HuH-7.5 (cell line): ENCODE results near the gene PSME2.
"Not testable (repeated sequence)": the region's sequence is repeated elsewhere in the genome, so short reads cannot be mapped to it uniquely, and the experiment has no call there.

Source experiments
- DNase-seq: peaks from one replicate; pipeline ENCODE4 v3.0.0; 2011; ENCODE audit warnings: low spot score

PSME2 gene

DNA sequence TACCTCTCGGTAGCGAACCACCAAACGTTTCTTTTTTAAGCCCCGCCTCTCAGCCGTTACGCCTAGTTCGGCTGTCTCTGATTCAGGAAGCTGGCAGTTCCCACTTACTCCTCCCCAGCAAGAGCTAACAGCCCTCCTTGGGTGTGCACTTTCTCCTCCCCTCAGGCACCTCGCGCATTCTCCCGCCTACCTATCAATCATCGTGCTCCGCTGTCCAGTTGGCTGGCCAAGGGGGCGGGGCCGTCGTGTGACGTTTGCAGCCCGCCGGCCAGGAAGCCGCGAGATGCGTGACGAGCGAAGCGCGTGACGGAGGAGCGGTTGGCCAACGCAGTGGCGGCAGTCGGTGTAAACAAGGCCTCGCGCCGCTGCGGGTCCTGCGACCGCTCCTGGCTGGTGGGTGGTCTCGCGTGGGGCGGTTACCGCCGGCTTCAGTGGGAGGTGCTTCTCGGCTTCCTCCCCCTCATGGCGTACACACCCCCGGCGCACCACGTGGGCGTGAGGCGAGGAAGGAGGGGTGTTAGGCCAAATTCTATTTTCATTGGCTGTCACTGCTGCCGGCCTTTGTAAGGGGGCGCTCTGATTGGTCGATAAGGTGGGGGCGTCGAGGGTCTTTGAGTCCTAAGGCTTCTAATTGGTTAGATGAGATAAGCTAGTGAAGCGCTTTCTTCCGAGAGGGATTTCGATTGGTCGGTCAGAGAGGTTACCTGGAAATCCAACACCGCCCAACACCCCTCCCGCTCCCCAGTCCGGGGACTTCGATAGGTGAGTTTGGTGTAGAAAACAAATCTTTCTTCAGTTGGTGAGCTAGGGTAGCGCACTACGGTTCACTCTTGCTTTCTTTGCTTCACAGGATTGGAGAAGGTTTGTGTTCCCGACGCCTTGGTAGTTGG lies 31.6 kb downstream of the PSME2 start, which contains the start of the genes DCAF11 and NRL:
Gene DCAF11 (plus strand): TSS at position 246 of the 890 bp plus-strand sequence. CDS start 818 bp downstream, outside the sequence.
Gene NRL (minus strand): TSS at position 418 of the 890 bp plus-strand sequence. CDS start 32,101 bp downstream, outside the sequence.
- DNase-seq = peak; percentile 96

GRCh38 chr14:24113801-24114531 lies 32.4 kb downstream of the PSME2 start:
- DNase-seq = peak; percentile 90

GRCh38 chr14:24113379-24113800 lies 33.0 kb downstream of the PSME2 start:
- DNase-seq = no peak

DNA sequence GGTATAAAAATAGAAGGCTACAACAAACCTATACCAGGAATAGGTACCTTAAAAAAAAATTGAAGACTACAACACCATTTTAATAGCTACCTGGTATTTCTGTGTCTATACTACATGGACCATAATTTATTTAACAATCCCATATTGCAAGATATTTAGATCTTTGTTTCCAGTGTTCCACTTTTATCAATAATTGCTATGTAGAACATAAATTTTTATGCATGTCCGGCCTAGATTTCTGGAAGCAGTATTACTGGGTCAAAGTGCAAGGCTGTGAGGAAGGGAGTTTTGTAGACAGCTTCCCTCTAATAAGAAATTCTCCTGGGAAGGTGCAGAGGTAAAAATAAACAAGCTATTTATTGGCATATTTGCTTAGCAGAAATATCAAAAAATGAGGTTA lies 35.9 kb downstream of the PSME2 start:
- DNase-seq = no peak

DNA sequence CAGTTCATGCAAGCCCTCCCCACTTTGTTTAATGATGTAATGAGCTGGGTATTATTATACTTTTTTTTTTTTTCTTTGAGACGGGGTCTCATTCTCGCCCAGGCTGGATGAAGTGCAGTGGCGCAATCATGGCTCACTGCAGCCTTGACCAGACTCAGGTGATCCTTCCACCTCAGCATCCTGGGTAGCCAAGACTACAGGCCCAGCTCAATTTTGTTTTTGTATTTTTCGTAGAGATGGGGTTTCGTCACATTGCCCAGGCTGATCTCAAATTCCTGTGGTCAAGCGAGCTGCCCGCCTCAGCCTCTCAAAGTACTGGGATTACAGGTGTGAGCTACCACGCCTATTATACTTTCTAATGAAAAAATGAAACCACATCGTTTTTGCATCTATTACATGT lies 36.4 kb downstream of the PSME2 start:
- DNase-seq = no peak

GRCh38 chr14:24108336-24108874 lies 38.0 kb downstream of the PSME2 start:
- DNase-seq = no peak

GRCh38 chr14:24106672-24107271 lies 39.6 kb downstream of the PSME2 start:
- DNase-seq = no peak

DNA sequence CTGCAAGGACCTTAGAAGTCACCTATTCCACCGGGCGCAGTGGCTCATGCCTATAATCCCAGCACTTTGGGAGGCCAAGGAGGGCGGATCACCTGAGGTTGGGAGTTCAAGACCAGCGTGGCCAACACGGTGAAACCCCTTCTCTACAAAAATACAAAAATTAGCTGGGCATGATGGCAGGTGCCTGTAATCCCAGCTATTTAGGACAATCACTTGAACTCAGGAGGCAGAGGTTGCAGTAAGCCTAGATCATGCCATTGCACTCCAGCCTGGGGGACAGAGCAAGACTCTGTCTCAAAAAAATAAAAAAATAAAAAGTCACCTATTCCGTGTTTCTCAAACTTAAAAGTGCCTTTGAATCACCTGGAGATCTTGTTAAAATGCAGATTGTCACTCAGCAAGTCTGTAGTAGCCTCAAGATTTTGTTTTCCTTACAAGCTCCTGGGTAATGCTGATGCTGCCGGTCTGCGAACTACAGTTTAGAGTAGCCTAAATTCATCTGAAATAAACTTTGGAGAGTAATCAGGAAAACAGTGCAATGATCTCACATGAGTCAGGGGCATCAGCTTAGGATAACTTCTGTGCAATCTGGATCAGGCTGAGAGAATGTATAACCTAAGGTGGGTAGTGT lies 40.7 kb downstream of the PSME2 start:
- not testable (repeated sequence) for DNase-seq

- no peak for DNase-seq
Measured at GRCh38 chr14:24103451-24103850, 43.0 kb downstream of the PSME2 start.

GRCh38 chr14:24102357-24103048 lies 43.9 kb downstream of the PSME2 start:
- DNase-seq = no peak

GRCh38 chr14:24100982-24101494 lies 45.4 kb downstream of the PSME2 start:
- DNase-seq = no peak

DNA sequence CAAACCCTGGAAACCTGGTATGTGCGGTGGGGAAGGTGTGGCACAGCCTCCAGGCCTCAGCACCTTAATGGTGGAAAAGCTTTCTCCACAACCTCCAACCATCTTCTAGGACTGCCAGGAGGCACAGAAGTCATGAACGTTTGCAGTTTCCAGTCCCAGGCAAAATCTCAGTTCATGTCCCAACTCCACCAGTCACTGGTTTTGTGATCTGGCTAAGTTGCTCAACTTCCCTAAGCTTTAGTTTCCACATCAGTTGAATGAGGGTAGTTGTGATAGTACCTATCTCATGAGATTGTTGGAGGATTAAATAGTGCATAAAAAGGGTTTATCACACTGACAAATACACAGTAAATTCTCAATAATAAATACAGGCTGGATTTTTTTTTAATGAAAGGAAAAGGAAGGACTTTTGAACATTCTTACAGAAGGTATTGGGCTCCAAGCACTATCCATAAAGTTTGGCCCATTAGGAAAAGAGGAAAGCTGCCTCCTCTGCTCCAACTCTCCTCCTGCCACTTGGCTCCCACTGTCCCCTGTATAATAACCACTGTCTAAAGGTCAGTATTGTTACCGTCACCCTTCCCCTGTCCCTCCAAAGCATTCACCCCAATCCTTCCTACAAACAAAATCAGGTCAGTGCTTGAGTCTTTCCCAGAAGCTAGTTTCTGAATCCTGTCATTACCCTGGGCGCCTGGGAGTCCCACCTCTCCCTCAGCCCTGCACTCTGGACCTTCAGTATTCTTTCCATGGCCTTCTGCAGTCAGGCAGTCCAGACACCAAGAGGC lies 46.0 kb downstream of the PSME2 start:
- no peak for DNase-seq

DNA sequence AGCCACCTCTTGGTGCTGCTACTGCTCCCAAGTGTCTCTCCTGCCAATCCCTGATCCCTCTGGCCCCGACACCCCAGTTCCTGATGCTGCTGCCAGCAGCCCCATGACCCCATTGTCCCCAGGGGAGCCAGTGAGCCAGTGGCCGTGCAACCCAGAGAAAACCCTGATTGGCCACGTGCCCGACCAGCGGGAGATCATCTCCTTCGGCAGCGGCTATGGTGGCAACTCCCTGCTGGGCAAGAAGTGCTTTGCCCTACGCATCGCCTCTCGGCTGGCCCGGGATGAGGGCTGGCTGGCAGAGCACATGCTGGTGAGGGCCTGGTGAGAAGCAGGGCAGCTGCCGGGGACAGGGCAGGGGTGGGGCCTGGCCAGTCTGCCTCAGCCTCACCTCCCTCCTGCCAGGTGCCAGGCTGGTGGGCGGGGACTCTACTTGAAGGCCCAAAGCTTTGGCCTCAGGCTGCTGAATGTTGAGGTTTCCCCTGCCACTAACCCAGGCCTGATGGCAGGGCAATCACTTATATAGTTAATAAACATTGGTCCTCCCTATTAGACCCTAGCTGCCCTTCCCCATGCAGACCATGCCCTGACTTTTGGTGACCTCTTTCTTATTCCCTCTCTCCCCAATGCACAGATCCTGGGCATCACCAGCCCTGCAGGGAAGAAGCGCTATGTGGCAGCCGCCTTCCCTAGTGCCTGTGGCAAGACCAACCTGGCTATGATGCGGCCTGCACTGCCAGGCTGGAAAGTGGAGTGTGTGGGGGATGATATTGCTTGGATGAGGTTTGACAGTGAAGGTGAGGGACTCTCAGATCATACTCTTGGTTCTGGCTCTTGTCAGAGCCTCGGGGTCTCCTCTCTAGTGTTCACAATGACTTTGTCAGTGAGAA lies 47.2 kb downstream of the PSME2 start:
- DNase-seq = no peak

GRCh38 chr14:24098229-24098926 lies 48.0 kb downstream of the PSME2 start:
- DNase-seq = no peak

DNA sequence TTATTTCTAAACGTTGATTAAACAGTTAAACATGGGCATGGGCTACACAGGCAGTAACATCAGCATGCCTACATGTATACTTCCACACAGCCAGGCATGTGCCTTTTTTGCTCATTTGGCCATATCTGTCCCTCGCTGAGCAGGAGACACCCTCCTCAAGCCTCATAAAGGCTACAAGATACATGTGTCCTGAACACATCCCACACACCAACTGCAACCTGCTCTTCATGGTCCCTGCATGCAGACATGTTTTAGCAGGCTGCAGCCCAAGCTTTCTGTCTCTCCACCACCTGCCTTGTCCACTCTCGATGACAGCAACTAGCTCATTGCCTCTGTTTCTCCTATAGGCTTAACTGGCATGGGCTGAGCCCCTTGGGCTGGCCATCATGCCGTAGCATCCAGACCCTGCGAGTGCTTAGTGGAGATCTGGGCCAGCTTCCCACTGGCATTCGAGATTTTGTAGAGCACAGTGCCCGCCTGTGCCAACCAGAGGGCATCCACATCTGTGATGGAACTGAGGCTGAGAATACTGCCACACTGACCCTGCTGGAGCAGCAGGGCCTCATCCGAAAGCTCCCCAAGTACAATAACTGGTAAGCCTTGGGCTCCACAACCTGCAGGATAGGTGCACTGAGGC lies 49.7 kb downstream of the PSME2 start:
- no peak for DNase-seq

DNA sequence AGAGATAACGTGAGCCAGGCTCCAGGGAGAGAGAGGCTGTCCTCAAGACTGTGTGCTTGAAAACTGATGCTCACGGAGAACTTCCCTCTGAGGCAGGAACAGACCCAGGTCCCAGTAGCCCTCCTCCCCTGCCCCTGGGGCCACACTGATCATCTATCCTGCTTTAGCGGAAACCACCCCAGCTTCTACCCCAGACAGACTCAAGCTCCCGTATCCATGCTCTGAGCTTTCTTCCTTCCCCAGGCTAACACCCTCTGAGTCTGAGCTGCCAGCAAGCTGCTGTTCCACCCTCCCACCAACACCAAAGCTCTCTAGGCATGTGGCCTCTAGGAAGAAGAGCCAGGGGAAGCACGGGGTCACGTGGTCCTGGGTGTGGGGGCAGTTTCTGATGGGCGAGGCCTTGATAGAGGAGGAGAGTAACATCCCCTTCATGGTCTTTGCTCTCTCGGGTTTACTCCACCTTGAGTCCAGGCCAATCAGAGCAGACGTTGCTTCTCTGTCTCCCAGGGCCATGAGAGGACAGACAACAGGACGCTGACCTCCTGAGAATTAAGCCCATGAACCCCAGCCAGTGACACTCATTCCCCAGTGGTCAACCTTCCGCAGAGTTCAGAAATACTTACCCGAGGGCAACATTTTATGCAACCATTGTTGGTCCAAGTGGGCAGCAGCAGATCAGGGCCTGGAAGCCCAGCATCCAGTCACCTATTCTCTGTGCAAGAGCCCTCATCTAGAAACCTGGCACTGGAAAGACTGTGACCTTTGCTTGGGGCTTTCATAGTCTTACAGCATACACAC lies 50.9 kb downstream of the PSME2 start:
- DNase-seq = peak; percentile 86

DNA sequence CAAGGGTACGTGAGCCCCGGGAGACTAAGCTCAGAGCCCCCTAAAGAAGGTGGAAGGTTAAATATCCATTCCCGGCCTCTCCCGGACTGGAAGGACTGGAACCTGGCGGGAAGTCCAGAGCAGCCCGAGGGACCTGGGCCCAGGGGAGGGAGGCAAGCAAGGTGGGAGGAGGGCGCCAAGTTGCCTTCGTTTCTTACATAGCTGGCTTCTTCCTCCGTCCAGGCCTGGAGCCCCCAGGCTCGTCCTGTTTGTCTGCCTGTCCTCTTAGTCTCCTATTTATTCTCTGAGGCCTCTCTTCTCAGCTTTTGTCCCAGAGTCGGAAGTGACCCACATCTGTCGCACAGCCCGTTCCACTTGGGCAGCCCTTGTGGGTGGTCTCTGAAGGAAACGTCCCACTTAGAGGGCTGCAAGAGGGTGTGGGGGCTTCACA lies 51.6 kb downstream of the PSME2 start:
- DNase-seq = no peak
